B cell (primary cell): ENCODE measurements around the gene PTAR1. TPM values are rescaled to one million over a fixed set of nuclear protein-coding genes. Genes with fewer than 3 reads are reported as not detected.

Experiments used
- ATAC-seq: fragments of 200-7000 bp; cut with Tn5 transposase; one replicate; pipeline ENCODE4 v1.10.0; 2021; ENCODE audit warnings: low read depth, mild to moderate bottlenecking, moderate number of reproducible peaks, moderate library complexity
- CTCF ChIA-PET: fragments of 350-600 bp; sonication (Branson Sonifier 250); formaldehyde crosslinking; loops from one replicate; lab custom pipeline; 2021; ENCODE audit warnings: antibody characterized with exemption, inconsistent platforms; lab: Charles Lee
- POLR2A ChIA-PET: fragments of 350-600 bp; sonication (Branson Sonifier 250); formaldehyde crosslinking; loops from one replicate; lab custom pipeline; 2021; ENCODE audit warnings: antibody characterized with exemption; lab: Charles Lee
- DNase-seq: peaks from one replicate; pipeline ENCODE4 v3.0.0; 2013
- H2AFZ ChIP-seq: 2 replicates; pipeline ENCODE4 v1.6.1; 2012; ENCODE audit warnings: mild to moderate bottlenecking, low read depth, low read length; ENCODE audit not compliant: insufficient read depth, poor library complexity, severe bottlenecking
- H3K27ac ChIP-seq, 2 donors: 1 replicate in 1 of 2; 2 replicates in 1 of 2; pipeline ENCODE4 v1.5.1; 2012 to 2013; ENCODE audit warnings: low read length in 2 of 2, mild to moderate bottlenecking in 2 of 2, moderate library complexity in 1 of 2
- H3K27me3 ChIP-seq, 4 experiments: fragments of 200-600 bp in 1 of 4; sonication (generic) in 1 of 4; replicated peaks in 1 of 4; 1 replicate in 2 of 4; 2 replicates in 2 of 4; pipeline versions ENCODE4 v1.6.1 to v1.7.0; 2013 to 2016; ENCODE audit warnings: low read length in 3 of 4, mild to moderate bottlenecking in 2 of 4, mixed read lengths in 1 of 4, moderate library complexity in 1 of 4; ENCODE audit not compliant: insufficient read depth in 4 of 4, control insufficient read depth in 3 of 4; ENCODE audit errors: control extremely low read depth in 1 of 4
- H3K36me3 ChIP-seq, 2 experiments: replicated peaks in 1 of 2; 1 replicate in 1 of 2; 2 replicates in 1 of 2; pipeline versions ENCODE4 v1.6.1 to v1.7.1; 2013; ENCODE audit warnings: low read length in 1 of 2; ENCODE audit not compliant: insufficient read depth in 2 of 2, control insufficient read depth in 1 of 2; ENCODE audit errors: control extremely low read depth in 1 of 2, extremely low read depth in 1 of 2
- H3K4me1 ChIP-seq, 2 donors: fragments of 200-600 bp in 1 of 2; sonication (generic) in 1 of 2; 1 replicate in 1 of 2; 2 replicates in 1 of 2; pipeline versions ENCODE4 v1.5.1 to v1.6.1; 2013 to 2017; ENCODE audit warnings: low read length in 2 of 2; ENCODE audit not compliant: control insufficient read depth in 2 of 2, insufficient read depth in 2 of 2
- H3K4me2 ChIP-seq: replicated peaks from 2 replicates; pipeline ENCODE3; 2012; ENCODE audit warnings: mild to moderate bottlenecking, low read depth, low read length; ENCODE audit not compliant: poor library complexity, severe bottlenecking
- H3K4me3 ChIP-seq, 5 experiments: fragments of 200-600 bp in 1 of 5; sonication (generic) in 1 of 5; 1 replicate in 3 of 5; 2 replicates in 2 of 5; pipeline versions ENCODE4 v1.5.1 to v1.7.0; 2011 to 2016; ENCODE audit warnings: low read length in 4 of 5, mild to moderate bottlenecking in 4 of 5, low read depth in 2 of 5, control low read depth in 1 of 5, moderate library complexity in 1 of 5; ENCODE audit not compliant: insufficient read depth in 1 of 5; ENCODE audit errors: control extremely low read depth in 1 of 5, extremely low read depth in 1 of 5
- H3K79me2 ChIP-seq: fragments of 200-600 bp; sonication (generic); one replicate; pipeline ENCODE4 v1.6.0; 2016; ENCODE audit warnings: low read length; ENCODE audit not compliant: control insufficient read depth, insufficient read depth
- H3K9ac ChIP-seq: fragments of 200-600 bp; sonication (generic); 2 replicates; pipeline ENCODE4 v1.6.1; 2017; ENCODE audit warnings: mild to moderate bottlenecking, low read length, moderate library complexity
- H3K9me3 ChIP-seq, 3 donors: one replicate each; pipeline versions ENCODE4 v1.6.1 to v1.7.1; 2013; ENCODE audit warnings: low read length in 2 of 3; ENCODE audit not compliant: control insufficient read depth in 2 of 3, insufficient read depth in 1 of 3; ENCODE audit errors: control extremely low read depth in 1 of 3
- H4K20me1 ChIP-seq: 2 replicates; pipeline ENCODE4 v1.6.0; 2012; ENCODE audit warnings: mild to moderate bottlenecking, low read length; ENCODE audit not compliant: insufficient read depth, control insufficient read depth, poor library complexity, severe bottlenecking
- H3K27ac Mint-ChIP-seq: one replicate; pipeline ENCODE4 v1.8.0; 2021; ENCODE audit warnings: mixed read lengths
- H3K27me3 Mint-ChIP-seq: one replicate; pipeline ENCODE4 v1.8.0; 2021; ENCODE audit warnings: mixed read lengths
- H3K4me1 Mint-ChIP-seq: one replicate; pipeline ENCODE4 v1.8.0; 2021; ENCODE audit warnings: mixed read lengths
- H3K4me3 Mint-ChIP-seq: one replicate; pipeline ENCODE4 v1.8.0; 2021; ENCODE audit warnings: mixed read lengths
- H3K9me3 Mint-ChIP-seq: one replicate; pipeline ENCODE4 v1.8.0; 2022; ENCODE audit warnings: mixed read lengths; ENCODE audit not compliant: insufficient read depth
- EZH2 ChIP-seq: IDR thresholded peaks from 2 replicates; pipeline ENCODE4 v1.6.1; 2012; ENCODE audit warnings: borderline replicate concordance, low read depth, mild to moderate bottlenecking, moderate library complexity, low read length; ENCODE audit not compliant: insufficient read depth, poor library complexity, severe bottlenecking
- WGBS: methylation state at CpG from one replicate; pipeline ENCODE4 v1.1.5; 2013; ENCODE audit warnings: missing lambda C conversion rate; ENCODE audit not compliant: insufficient coverage; 5-methylcytosine and 5-hydroxymethylcytosine counted together
- intact Hi-C: fragments of 100-400 bp; cut with micrococcal nuclease; formaldehyde crosslinking; loops from one replicate; pipeline ENCODE4 v1.10.0; 2022
- polyA plus RNA-seq: library from polyadenylated mRNA; depleted of rRNA; stranded (reverse); fragments of >200 nt; gene quantifications from 2 replicates; pipeline ENCODE4 v1.2.3, GENCODE V29; 2012
- total RNA-seq, 2 donors: library from RNA; stranded (reverse); fragments of 120-200 nt in 1 of 2; gene quantifications; 1 replicate in 1 of 2; 2 replicates in 1 of 2; pipeline versions ENCODE4 v1.2.3 to v1.2.4, GENCODE V29; 2013 to 2022
- TF ChIP-seq, protein P1 (sequence below): fragments of 200-600 bp; IDR thresholded peaks from one replicate; pipeline ENCODE4 v1.8.0; 2022; ENCODE audit warnings: antibody characterized with exemption, mild to moderate bottlenecking

PTAR1 gene
- total and polyA plus RNA-seq, 2 donors (not counting 1 experiment from before 2014, with no cell fraction given): 20.5 to 72.1 TPM

- TF ChIP-seq EZH2: no peak
- TF ChIP-seq, protein P1, sequence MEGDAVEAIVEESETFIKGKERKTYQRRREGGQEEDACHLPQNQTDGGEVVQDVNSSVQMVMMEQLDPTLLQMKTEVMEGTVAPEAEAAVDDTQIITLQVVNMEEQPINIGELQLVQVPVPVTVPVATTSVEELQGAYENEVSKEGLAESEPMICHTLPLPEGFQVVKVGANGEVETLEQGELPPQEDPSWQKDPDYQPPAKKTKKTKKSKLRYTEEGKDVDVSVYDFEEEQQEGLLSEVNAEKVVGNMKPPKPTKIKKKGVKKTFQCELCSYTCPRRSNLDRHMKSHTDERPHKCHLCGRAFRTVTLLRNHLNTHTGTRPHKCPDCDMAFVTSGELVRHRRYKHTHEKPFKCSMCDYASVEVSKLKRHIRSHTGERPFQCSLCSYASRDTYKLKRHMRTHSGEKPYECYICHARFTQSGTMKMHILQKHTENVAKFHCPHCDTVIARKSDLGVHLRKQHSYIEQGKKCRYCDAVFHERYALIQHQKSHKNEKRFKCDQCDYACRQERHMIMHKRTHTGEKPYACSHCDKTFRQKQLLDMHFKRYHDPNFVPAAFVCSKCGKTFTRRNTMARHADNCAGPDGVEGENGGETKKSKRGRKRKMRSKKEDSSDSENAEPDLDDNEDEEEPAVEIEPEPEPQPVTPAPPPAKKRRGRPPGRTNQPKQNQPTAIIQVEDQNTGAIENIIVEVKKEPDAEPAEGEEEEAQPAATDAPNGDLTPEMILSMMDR: no peak
- CTCF ChIA-PET: no interaction called here
- no peak for DNase-seq
These were observed 81.9 kb downstream of the PTAR1 start for GRCh38 chr9:69677931-69678330.

GRCh38 chr9:69675563-69675962, 84.2 kb downstream of the PTAR1 start:
- H3K27me3 ChIP-seq: peaks cover 0 to 33% (median 11%) of the 10 kb centered on the region in 4 experiments
- H3K36me3 ChIP-seq: no peaks in the 10 kb centered on the region
- H3K9me3 ChIP-seq: no peaks in the 10 kb centered on the region
- no peak for TF ChIP-seq EZH2
- Mint-ChIP-seq H3K4me3 (no peak overlapping the region), H3K4me1 (peaks cover 13% of the 10 kb centered on the region), H3K27me3 (peaks cover 46% of the 10 kb centered on the region), H3K27ac (no peak overlapping the region), H3K9me3 (no peaks in the 10 kb centered on the region)
- no peak overlapping the region for H3K4me2 ChIP-seq
- no peak overlapping the region for H2AFZ ChIP-seq
- H3K4me3 ChIP-seq: no peak overlapping the region
- no peaks in the 10 kb centered on the region for H3K79me2 ChIP-seq
- H3K27ac ChIP-seq: no peak overlapping the region
- H3K9ac ChIP-seq: no peak overlapping the region
- peaks cover 13 to 14% of the 10 kb centered on the region in 2 donors for H3K4me1 ChIP-seq
- no peaks in the 10 kb centered on the region for H4K20me1 ChIP-seq
- WGBS: 72% methylated on average over 2 of the region's 3 CpGs
- ChIA-PET CTCF (interaction anchor here (0.6 kb wide), 1 partner anchor 266 kb away, joined by 4 read pairs; no protein-coding TSS in a partner anchor), POLR2A (no interaction called here)
- intact Hi-C loops: no loop called here
- ATAC-seq (no peak), DNase-seq (no peak)

More at GRCh38 chr9:69677931-69678330, 81.9 kb downstream of the PTAR1 start:
- no peaks in the 10 kb centered on the region for H3K9me3 ChIP-seq
- Mint-ChIP-seq H3K27me3 (peaks cover 30% of the 10 kb centered on the region), H3K27ac (no peak overlapping the region), H3K9me3 (no peaks in the 10 kb centered on the region), H3K4me3 (no peak overlapping the region), H3K4me1 (peaks cover 5% of the 10 kb centered on the region)
- no peaks in the 10 kb centered on the region for H3K79me2 ChIP-seq
- POLR2A ChIA-PET: no interaction called here
- no peak overlapping the region for H3K4me2 ChIP-seq
- no peak overlapping the region for H3K9ac ChIP-seq
- peaks cover 5% of the 10 kb centered on the region in 2 donors for H3K4me1 ChIP-seq
- no peaks in the 10 kb centered on the region for H4K20me1 ChIP-seq
- no peak overlapping the region for H2AFZ ChIP-seq
- intact Hi-C loops: no loop called here
- ATAC-seq: no peak
- H3K27me3 ChIP-seq: peaks cover 0 to 16% (median 8%) of the 10 kb centered on the region in 4 experiments
- H3K4me3 ChIP-seq: no peak overlapping the region
- H3K36me3 ChIP-seq: no peaks in the 10 kb centered on the region
- no peak overlapping the region for H3K27ac ChIP-seq
- WGBS: no CpG with 5 or more reads among the region's 5 CpGs
